WI38 (cell line): ENCODE data around the gene ADARB1.

Experiments
- H3K4me3 ChIP-seq: 2 replicates; pipeline ENCODE4 v1.5.1; 2011; ENCODE audit warnings: low read depth, mild to moderate bottlenecking, control low read depth, low read length
- CTCF ChIP-seq: IDR thresholded peaks from 2 replicates; pipeline ENCODE4 v1.5.1; 2012; ENCODE audit warnings: low read depth, mild to moderate bottlenecking, control low read depth, low read length

Gene ADARB1

GRCh38 chr21:45264146-45264911 lies 189.9 kb downstream of the ADARB1 start:
- no peak for TF ChIP-seq CTCF
- H3K4me3 ChIP-seq = no peak overlapping the region

- TF ChIP-seq CTCF = no peak
- no peak overlapping the region for H3K4me3 ChIP-seq
Observed at GRCh38 chr21:45264912-45265515, 190.6 kb downstream of the ADARB1 start.

- no peak for TF ChIP-seq CTCF
- H3K4me3 ChIP-seq = no peak overlapping the region
Observed at GRCh38 chr21:45265721-45266517, 191.5 kb downstream of the ADARB1 start.

GRCh38 chr21:45266518-45267389 lies 192.4 kb downstream of the ADARB1 start:
- no peak overlapping the region for H3K4me3 ChIP-seq
- TF ChIP-seq CTCF = no peak

- H3K4me3 ChIP-seq = no peak overlapping the region
- TF ChIP-seq CTCF = no peak
Observed at GRCh38 chr21:45267390-45267760, 193.0 kb downstream of the ADARB1 start.

GRCh38 chr21:45269861-45270260 lies 195.5 kb downstream of the ADARB1 start:
- no peak for TF ChIP-seq CTCF
- no peak overlapping the region for H3K4me3 ChIP-seq
